ENCODE results near the gene ICAM1.

ICAM1 gene

DNA sequence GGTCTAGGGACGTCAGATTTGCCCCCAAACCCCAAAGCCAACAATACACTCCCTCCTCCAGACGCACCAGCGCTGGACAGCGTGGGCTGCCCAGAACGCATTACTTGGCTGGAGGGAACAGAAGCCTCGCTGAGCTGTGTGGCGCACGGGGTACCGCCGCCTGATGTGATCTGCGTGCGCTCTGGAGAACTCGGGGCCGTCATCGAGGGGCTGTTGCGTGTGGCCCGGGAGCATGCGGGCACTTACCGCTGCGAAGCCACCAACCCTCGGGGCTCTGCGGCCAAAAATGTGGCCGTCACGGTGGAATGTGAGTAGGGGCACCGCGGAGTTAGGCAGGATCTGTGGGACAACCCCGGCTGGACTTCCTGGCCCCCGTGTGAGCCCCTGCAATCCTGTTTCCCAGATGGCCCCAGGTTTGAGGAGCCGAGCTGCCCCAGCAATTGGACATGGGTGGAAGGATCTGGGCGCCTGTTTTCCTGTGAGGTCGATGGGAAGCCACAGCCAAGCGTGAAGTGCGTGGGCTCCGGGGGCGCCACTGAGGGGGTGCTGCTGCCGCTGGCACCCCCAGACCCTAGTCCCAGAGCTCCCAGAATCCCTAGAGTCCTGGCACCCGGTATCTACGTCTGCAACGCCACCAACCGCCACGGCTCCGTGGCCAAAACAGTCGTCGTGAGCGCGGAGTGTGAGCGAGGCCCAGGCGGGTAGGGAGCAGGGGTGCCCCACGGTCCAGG, 22.9 kb downstream of the ICAM1 start:
- DNase-seq (ENCODE audit: low read depth) = no peak

DNA sequence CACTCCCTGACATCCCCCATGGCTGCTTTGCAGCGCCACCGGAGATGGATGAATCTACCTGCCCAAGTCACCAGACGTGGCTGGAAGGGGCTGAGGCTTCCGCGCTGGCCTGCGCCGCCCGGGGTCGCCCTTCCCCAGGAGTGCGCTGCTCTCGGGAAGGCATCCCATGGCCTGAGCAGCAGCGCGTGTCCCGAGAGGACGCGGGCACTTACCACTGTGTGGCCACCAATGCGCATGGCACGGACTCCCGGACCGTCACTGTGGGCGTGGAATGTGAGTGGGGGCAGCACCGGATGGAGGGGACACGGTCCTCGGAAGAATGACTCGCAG, 23.4 kb downstream of the ICAM1 start:
- no peak for DNase-seq (ENCODE audit: low read depth)

DNA sequence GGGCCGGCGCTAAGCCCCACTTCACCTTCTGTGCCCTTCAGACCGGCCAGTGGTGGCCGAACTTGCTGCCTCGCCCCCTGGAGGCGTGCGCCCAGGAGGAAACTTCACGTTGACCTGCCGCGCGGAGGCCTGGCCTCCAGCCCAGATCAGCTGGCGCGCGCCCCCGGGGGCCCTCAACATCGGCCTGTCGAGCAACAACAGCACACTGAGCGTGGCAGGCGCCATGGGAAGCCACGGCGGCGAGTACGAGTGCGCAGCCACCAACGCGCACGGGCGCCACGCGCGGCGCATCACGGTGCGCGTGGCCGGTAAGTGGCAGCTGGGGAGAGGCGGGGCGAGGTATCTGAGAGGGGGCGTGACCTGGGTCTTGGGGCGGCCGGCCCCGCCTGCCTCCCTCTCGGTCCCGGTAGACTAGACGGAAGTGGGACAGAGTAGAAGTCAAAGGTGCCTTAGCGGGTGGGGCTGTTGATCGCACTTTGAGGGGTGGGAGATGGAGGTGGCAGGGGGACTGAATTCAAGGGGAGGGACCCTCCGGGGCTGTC, 24.5 kb downstream of the ICAM1 start:
- DNase-seq (ENCODE audit: low read depth) = no peak

DNA sequence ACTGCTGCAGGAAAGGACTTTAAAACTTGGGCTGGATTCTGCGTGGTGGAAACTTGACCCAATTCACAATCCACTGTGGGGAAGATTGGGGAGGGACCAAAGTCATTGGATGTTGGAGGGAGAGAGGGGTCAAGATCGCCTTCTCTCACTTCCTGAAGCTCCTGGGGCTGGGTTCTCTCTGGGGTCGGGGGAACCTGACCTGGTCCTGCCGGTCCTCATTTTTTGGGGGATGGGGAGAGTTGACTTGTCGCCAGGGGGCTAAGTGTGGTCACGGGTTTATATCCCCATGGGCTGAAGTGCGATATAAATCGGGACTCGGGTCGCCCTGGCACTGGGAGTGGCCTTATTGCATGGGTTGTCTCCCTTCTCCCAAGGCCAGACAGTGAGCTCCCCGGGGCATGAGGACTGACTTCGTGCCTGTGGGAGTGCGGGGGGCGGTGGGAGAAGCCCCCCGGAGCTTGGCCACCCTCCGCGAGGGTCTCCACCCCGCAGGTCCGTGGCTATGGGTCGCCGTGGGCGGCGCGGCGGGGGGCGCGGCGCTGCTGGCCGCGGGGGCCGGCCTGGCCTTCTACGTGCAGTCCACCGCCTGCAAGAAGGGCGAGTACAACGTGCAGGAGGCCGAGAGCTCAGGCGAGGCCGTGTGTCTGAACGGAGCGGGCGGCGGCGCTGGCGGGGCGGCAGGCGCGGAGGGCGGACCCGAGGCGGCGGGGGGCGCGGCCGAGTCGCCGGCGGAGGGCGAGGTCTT, 25.1 kb downstream of the ICAM1 start:
- DNase-seq (ENCODE audit: low read depth) = no peak

DNA sequence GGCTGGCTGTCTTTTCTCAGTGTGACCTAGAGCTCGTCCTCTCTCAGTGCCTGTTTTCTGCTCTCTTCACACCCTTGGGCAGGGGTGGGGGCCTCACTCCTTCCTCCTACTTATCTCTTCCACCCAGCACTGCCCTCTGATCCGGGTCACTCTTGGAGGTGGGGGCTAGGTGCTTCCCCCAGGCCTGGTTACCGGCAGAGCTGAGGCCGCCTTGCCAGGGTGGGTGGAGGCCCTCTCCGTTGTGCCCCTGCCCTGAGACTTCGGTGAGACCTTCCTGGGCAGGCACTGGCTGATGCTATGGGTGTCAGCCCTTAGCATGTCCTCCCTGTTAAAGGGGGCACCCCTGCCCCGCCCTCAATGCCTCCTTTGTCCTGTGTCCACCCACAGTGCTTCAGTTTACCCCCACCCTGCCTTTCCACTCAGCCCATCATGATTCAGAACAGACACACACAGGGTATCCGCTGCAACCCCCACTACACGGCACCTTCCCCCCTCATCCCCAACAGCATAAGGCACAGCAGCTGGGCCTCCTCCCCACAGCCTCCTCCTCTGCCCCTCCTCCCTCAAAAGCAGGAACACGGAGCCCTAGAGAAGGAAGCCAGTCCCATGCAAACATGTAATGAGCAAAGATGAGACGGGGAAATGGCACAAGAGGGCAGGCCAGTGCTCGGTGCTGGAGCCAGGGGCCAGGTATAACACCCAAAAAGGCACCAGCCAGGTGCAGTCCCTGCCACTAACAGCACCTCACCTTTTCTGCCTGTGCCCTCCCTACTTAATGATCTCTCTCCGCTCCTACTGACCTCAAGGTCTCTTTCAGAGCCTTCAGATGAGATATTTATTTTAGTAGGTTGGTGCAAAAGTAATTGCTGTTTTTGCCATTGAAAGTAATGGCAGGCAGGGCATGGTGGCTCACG, 28.9 kb downstream of the ICAM1 start:
- no peak for DNase-seq (ENCODE audit: low read depth)

DNA sequence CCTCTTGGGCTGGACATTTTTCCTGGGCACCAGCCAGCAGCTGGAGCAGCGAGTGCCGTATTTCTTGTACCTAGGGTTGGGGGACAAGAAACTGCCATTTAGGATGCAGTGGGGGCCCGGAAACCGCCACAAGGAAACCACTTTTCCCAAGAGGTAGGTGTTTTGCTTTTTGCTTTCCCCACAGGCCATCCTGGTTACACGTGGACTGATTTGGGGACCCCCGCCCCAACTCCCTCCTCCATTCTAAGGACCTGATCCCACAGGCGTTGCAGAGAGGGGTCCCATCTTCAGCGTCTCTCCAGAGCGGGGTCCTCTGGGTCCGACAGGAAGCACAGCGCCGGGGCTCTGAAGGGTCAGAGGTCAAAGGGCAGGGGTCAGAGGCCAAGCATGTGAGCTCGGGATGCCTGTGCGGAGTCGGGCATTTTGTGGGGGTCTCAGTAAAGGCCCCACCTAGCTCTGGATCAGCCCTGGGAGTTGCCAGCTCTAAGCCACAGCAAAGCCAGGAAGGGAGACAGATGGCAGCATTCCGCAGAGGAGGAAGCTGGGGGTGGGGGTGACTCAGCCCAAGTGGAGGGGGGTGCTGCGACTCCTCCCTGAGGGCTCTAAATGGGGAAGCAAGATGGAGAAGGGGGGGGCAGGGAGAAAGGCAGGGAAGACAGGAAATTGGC, 34.4 kb downstream of the ICAM1 start:
- DNase-seq (ENCODE audit: low read depth) = no peak

DNA sequence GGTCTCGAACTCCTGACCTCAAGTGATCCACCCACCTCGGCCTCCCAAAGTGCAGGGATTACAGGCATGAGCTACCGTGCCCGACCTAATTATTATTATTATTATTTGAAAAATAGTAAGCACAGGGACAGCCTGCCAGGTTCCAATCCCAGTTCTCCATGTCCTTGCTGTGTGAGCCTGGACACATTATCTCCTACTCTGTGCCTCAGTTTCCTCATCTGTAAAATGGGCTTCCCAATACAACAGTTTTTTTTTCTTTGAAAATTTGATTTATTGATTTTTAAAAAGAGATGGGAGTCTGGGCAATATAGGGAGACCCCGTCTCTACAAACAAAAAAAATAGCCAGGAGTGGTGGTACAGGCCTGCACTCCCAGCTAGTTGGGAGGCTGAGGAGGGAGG, 35.4 kb downstream of the ICAM1 start:
- no peak for DNase-seq (ENCODE audit: low read depth)

DNA sequence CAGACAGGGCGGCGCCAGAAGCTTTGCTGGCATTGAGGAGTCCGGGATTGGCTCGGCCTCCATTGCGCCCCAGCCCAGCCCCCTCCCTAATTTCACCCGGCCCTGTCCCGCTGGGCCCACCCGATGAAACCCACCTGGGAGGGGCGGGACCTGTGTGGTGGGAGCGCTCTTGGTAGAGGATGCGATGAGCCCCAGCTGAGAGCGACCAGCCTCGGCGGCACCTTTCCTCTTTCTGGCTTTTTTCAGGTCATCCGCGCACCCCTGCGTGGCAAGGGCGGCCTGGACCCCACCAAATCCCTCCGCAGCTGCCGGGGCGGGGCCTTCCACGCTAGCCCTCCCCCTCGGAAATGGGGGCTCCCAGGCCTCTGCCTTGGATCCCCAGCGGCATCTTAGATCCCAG, 38.5 kb downstream of the ICAM1 start, which contains the start of gene ZGLP1:
ZGLP1 (minus strand) TSS at position 393 of the 400 bp plus-strand sequence.
- no peak for DNase-seq (ENCODE audit: low read depth)

DNA sequence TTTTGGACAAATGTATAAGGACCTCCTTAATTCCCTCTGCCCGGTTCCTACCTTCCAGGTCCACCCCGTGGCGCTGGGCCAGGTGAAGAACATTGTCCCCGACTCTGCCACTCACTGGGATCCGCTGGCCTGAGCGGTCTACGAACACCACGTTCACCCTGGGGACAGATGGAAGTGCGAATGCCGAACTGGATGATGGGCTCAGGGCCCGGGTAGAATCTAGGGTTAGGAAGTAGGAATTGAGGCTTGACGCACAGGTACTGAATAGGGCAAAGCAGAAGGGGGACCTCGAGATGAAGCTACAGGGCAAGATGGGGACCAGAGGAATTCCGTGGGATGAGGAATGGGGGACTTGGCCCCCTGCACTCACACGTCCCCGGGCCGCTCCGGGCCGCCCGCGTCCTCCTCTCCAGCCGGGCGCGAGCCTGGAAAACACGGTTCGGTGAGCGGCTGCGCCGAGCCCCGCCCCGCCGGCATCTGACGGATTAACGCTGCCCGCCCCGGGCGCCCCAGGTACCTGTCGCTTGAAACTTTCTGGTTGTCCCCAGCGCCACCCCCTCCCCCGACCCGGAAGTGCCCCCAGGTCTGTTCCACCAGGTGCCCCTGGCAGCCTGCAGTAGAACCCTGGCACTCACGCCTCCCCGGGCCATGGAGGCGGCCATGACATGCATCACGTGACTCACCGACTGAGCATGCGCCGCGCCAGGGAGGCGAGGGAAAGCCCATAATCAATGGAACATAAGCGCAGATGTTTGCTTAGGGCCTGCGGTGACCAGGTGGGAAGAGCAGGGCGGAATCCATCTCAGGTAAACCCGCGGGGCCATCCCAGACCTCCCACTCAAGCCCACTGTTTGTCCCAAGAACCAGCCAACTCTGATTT, 44.7 kb downstream of the ICAM1 start, which contains the start of gene FDX2:
FDX2 (minus strand) TSS at position 681 of the 880 bp plus-strand sequence; CDS start at position 662, 19 bp downstream.
- DNase-seq (ENCODE audit: low read depth) = peak; percentile 55

DNA sequence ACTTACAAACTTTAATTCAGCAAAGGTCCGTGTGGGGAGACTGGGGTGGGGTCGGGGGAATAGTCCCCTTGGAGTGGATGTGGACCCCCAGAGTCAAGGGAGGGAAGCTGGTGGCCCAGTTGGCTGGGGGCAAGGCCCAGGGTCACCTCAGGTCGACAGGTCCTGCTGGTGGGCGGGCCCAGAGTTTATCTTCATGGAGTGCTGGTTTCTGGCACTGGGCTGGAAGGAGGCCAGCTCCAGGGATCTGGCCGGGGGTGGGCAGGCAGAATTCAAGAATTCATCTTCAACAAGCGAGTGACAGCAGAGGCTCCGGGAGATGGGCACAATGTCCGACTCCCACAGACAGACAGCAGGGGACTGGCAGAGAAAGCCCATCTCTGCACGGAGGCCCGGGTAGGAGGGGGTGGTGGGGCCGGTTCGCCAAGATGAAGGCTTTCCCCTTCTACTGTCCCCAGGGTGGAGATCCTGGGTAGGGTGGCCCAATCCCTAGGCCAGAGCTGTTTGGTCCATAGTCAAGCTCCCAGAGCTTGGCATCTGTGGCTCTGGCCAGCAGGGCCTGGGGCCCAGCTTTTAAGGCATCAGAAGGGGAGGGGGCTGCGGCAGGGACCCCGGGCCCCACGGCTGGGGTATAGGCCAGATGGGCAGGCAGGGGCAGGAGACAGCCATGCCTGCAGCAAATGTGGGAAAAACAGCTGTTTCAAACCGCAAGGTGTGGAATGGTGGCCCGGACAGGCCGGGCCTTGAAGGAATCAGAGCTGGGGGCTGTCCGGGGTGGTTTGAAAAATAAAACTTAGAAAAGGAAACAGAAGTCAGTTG, 45.5 kb downstream of the ICAM1 start:
- DNase-seq (ENCODE audit: low read depth) = no peak

DNA sequence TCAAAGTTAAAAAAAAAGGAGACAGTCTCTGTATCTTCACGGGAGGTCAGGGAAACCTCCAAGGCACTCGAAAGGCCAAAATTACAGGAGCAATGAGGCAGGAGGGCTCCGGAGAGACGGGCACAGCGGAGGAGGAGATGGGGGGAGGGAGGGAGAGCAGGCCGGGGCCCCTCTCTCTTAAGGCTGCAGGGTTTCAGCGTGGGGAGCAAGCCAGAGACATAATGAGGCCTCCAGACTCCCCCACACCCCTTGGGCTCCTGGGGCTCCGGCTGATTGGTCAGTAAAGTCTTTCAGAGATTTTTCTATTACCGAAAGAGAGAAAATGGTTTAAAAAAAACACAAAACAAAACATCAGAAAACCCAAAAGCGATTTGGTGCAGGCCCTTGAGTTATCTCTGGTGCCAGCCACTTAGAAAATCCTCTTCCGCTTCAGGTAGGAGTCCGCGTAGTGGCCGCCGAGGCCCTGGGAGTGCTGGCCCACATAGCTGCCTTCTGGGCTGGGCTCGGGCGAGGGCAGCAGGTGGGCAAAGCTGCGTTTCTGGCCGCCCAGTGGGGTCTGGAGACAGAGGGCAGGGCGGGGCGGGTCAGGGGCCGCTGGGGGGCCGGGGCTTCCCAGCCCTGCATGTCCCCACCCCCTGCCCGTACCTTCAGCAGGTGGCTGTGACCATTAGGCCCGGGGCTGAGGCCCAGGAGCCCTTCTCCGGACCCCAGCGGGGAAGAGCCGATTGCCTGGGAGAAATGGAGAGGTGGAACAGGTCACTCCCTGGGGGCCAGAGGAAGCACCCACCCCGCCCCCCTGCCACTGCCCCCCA, 46.3 kb downstream of the ICAM1 start:
- DNase-seq (ENCODE audit: low read depth) = no peak

DNA sequence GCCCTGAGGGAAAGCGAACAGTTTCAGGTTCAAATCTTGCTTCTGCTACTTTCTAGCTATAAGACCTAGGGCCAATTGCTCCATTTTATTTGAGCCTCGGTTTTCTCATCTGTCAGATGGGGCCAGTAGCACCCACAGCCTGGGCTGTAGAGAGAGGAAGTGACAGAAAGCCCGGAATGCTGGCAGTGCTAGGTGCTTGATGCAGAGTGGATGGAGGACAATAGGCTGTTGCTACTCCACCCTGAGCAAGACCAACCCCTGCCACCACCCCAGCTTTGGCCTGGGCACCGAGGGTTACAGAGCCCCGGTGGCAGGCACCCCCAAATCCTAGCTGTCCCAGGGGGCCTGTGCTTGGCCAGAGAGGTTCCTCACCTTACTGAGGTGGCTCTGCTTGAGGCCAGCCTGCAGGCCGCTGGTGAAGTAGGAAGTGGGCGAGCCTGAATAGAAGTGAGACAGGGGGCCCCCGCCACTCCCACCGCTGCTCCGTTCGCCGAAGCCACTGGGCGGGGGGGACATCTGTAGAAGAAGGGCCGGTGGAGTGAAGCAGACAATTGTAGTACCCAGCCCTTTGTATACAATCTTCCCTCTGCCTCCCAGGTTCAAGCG, 47.0 kb downstream of the ICAM1 start:
- no peak for DNase-seq (ENCODE audit: low read depth)

DNA sequence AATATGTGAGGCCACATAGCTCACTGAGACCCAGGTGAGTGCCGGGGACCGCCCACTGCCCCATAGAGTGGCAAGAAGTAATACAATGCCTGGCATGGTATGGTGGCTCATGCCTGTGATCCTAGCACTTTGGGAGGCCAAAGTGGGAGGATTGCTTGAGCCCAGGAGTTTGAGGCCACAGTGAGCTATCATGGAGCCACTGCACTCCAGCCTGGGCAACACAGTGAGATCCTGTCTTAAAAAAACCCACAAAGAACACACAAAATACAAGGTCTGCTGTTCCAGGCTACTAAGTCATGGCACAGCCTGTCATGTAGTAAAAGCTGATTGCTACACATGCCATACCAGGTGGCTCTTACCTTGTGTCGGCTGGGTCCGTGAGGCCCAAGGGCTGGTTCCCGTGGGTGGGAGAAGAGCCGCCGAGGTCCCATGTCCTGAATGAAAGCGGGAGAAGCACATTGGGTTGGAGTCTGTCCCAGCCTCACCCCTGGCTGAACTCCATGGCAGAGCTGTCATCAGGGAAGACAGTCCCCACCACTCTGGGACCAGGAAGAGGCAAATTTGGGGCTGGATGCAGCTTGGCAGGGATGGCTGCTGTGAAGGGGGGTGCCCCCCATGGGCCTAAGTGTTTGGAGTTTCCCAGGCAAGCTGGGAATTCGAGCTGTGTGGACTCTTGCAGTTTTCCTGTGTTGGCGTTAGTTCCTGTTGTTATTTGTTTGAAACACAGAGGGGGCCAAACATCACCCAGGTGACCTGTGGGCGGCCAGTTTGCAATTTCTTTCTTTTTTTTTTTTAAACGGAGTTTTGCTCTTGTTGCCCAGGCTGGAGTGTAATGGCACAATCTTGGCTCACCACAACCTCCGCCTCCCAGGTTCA, 48.1 kb downstream of the ICAM1 start:
- DNase-seq (ENCODE audit: low read depth) = no peak

DNA sequence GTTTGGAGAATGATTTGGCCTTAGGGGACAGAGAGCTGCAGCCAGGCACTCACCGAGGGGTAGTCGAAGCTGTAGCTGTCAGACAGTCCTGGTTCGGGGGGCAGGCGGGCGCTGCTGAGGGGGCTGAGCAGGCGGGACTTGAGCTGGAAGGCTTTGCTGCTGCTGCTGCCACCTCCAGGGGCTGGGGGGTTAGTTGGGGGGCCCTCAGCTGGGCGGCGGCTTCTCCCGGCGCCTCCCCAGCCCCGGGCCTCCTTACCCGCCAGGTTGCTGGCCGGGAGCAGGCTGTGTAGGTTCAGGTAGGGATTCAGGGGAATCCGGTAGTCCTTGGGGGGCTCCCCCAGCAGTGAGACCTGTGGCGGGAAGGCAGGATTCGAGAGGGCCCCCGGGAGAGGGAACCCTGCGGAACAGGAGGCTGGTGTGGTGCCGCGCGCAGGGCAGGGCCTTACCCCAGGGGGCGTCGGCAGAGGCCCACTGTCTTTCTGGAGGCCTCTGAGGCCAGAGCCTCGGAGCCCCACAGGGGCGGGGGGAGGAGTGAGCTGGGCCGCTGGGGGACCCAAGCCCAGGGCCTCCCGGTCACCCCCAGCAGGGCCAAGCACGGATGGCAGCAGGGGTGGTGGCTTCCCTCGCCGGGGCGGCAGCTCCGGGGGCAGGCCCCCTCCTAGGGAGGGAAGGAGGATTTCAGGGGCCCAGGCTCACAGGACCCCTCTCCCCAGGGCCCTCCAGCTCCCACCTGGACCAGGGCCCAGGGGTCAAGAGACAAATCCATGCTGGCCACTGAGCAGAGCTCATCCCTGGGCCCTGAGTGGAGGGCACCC, 49.9 kb downstream of the ICAM1 start:
- no peak for DNase-seq (ENCODE audit: low read depth)

DNA sequence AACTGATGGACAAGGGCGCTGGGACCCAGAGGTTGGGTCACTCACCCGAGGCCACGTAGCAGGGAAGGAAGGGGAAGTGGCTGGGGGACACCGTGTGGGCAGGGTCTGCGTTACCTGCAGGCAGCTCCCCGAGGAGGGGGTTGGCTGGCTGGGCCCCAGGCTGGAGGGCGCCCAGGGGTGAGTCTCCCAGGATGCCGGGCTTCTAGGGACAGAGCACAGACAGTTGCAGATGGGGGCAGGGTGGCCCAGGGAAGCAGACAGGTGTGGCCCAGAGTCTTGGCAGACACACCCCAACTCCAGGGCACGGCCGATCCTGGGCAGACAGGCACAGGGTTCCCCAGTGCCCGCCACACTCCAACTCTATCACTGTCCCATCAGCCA, 50.5 kb downstream of the ICAM1 start:
- no peak for DNase-seq (ENCODE audit: low read depth)
